SK-N-SH (cell line): ENCODE data around the gene SYNE2. TPM values are rescaled to one million over a fixed set of nuclear protein-coding genes. Genes with fewer than 3 reads are reported as not detected.
A peak's percentile ranks its signal among the peaks of the same experiment; 100 is the strongest.

ENCODE experiments used
- CTCF ChIA-PET: fragments of 300-600, 350-600 bp; formaldehyde crosslinking; extraction: SDS; loops from one replicate; lab custom pipeline; 2021; lab: Yijun Ruan, JAX
- POLR2A ChIA-PET: fragments of 350-600 bp; sonication (Branson Sonifier 250); formaldehyde crosslinking; extraction: SDS; loops from one replicate; lab custom pipeline; 2020; ENCODE audit warnings: antibody characterized with exemption, inconsistent platforms; lab: Yijun Ruan, JAX
- DNase-seq: peaks from one replicate; pipeline ENCODE4 v3.0.0; 2012
- H2AFZ ChIP-seq: fragments of 200-600 bp; sonication (generic); 2 replicates; pipeline ENCODE4 v1.8.1; 2016; ENCODE audit warnings: antibody characterized with exemption, mild to moderate bottlenecking, low read depth
- H3F3A ChIP-seq: fragments of 200-600 bp; sonication (generic); replicated peaks from 2 replicates; pipeline ENCODE3; 2016; ENCODE audit warnings: antibody characterized with exemption, mild to moderate bottlenecking; ENCODE audit not compliant: insufficient read depth
- H3K27ac ChIP-seq, 2 experiments: fragments of 200-500 bp in 1 of 2; fragments of 200-600 bp in 1 of 2; sonication (Bioruptor generic) in 1 of 2; sonication (generic), shearing (Covaris generic) in 1 of 2; 2 replicates each; pipeline versions ENCODE4 v1.5.1 to v1.6.1; 2014 to 2016; ENCODE audit warnings: low read depth in 2 of 2, inconsistent platforms in 1 of 2, low read length in 1 of 2, mild to moderate bottlenecking in 1 of 2, mixed read lengths in 1 of 2
- H3K27me3 ChIP-seq: fragments of 200-600 bp; sonication (generic), shearing (Covaris generic); 2 replicates; pipeline ENCODE4 v1.6.1; 2016; ENCODE audit warnings: mixed run types; ENCODE audit not compliant: insufficient read depth
- H3K36me3 ChIP-seq, 2 experiments: fragments of 200-500 bp in 1 of 2; fragments of 200-600 bp in 1 of 2; sonication (Bioruptor generic) in 1 of 2; sonication (generic) in 1 of 2; replicated peaks in 1 of 2; 2 replicates each; pipeline versions ENCODE3 to v1.5.1; 2014 to 2016; ENCODE audit warnings: low read length in 1 of 2, mild to moderate bottlenecking in 1 of 2; ENCODE audit not compliant: insufficient read depth in 2 of 2, control insufficient read depth in 1 of 2
- H3K4me1 ChIP-seq, 2 experiments: fragments of 200-500 bp in 1 of 2; fragments of 200-600 bp in 1 of 2; sonication (Bioruptor generic) in 1 of 2; sonication (generic), shearing (Covaris generic) in 1 of 2; 2 replicates each; pipeline versions ENCODE4 v1.5.1 to v1.6.1; 2014 to 2016; ENCODE audit warnings: low read depth in 1 of 2, low read length in 1 of 2, mixed run types in 1 of 2; ENCODE audit not compliant: insufficient read depth in 2 of 2, control insufficient read depth in 1 of 2
- H3K4me2 ChIP-seq: fragments of 200-600 bp; sonication (generic), shearing (Covaris generic); 2 replicates; pipeline ENCODE4 v1.6.1; 2017; ENCODE audit warnings: mixed run types
- H3K4me3 ChIP-seq, 2 experiments: fragments of 200-500 bp in 1 of 2; fragments of 200-600 bp in 1 of 2; sonication (Bioruptor generic) in 1 of 2; sonication (generic), shearing (Covaris generic) in 1 of 2; 2 replicates each; pipeline versions ENCODE4 v1.5.1 to v1.8.1; 2014 to 2016; ENCODE audit warnings: low read depth in 2 of 2, inconsistent platforms in 1 of 2, low read length in 1 of 2, mild to moderate bottlenecking in 1 of 2, mixed read lengths in 1 of 2, moderate library complexity in 1 of 2
- H3K79me2 ChIP-seq: fragments of 200-600 bp; sonication (generic); 2 replicates; pipeline ENCODE4 v1.8.1; 2017; ENCODE audit warnings: mild to moderate bottlenecking; ENCODE audit not compliant: insufficient read depth
- H3K9ac ChIP-seq: fragments of 200-600 bp; sonication (generic); 2 replicates; pipeline ENCODE4 v1.6.1; 2017; ENCODE audit warnings: mixed run types
- H3K9me2 ChIP-seq: fragments of 200-600 bp; sonication (generic); 2 replicates; pipeline ENCODE4 v1.6.1; 2017; ENCODE audit warnings: mixed run types
- H3K9me3 ChIP-seq: fragments of 200-600 bp; sonication (generic); 2 replicates; pipeline ENCODE4 v1.6.1; 2017; ENCODE audit warnings: mixed run types, mild to moderate bottlenecking, moderate library complexity
- H4K20me1 ChIP-seq: fragments of 200-600 bp; sonication (generic); 2 replicates; pipeline ENCODE4 v1.6.1; 2017; ENCODE audit warnings: mild to moderate bottlenecking, mixed run types; ENCODE audit not compliant: insufficient read depth
- ELF1 ChIP-seq: IDR thresholded peaks from 2 replicates; pipeline ENCODE4 v1.4.0; 2012
- EP300 ChIP-seq, 2 experiments: IDR thresholded peaks; 2 replicates each; pipeline versions ENCODE4 v1.4.0 to v1.6.1; 2012; ENCODE audit warnings: borderline replicate concordance in 1 of 2, low read depth in 1 of 2, low read length in 1 of 2
- FOSL2 ChIP-seq: IDR thresholded peaks from 2 replicates; pipeline ENCODE4 v1.4.0; 2012; ENCODE audit warnings: low read depth, mild to moderate bottlenecking, moderate library complexity, borderline replicate concordance
- FOXM1 ChIP-seq: IDR thresholded peaks from 2 replicates; pipeline ENCODE4 v1.4.0; 2012; ENCODE audit warnings: low read depth, mild to moderate bottlenecking
- GABPA ChIP-seq: IDR thresholded peaks from 2 replicates; pipeline ENCODE4 v1.4.0; 2012; ENCODE audit warnings: low read depth, mild to moderate bottlenecking
- GATA2 ChIP-seq: sonication (generic); formaldehyde crosslinking; IDR thresholded peaks from 2 replicates; pipeline ENCODE4 v1.5.0; 2020; ENCODE audit warnings: mild to moderate bottlenecking, missing genetic modification reagents
- JUND ChIP-seq: IDR thresholded peaks from 2 replicates; pipeline ENCODE4 v1.4.0; 2012
- MAX ChIP-seq: IDR thresholded peaks from 2 replicates; pipeline ENCODE4 v1.4.0; 2012; ENCODE audit warnings: low read depth
- MEF2A ChIP-seq: IDR thresholded peaks from 2 replicates; pipeline ENCODE4 v1.4.0; 2012; ENCODE audit warnings: low read depth, borderline replicate concordance
- MXI1 ChIP-seq: IDR thresholded peaks from 2 replicates; pipeline ENCODE4 v1.6.1; 2012; ENCODE audit warnings: mild to moderate bottlenecking, low read depth, low read length, improper control_type of control experiment
- NFIC ChIP-seq: IDR thresholded peaks from 2 replicates; pipeline ENCODE4 v1.4.0; 2012; ENCODE audit warnings: borderline replicate concordance
- POLR2AphosphoS5 ChIP-seq: IDR thresholded peaks from 2 replicates; pipeline ENCODE4 v1.6.1; 2012; ENCODE audit warnings: low read depth, low read length
- RCOR1 ChIP-seq: fragments of 150-350 bp; IDR thresholded peaks from 2 replicates; pipeline ENCODE4 v1.6.1; 2017; ENCODE audit warnings: antibody characterized with exemption, low read length
- RXRA ChIP-seq: IDR thresholded peaks from 2 replicates; pipeline ENCODE4 v1.4.0; 2012; ENCODE audit warnings: low read depth, mild to moderate bottlenecking, borderline replicate concordance
- SMC3 ChIP-seq: IDR thresholded peaks from 2 replicates; pipeline ENCODE4 v1.6.1; 2012; ENCODE audit warnings: low read depth, low read length, improper control_type of control experiment
- TAF1 ChIP-seq: IDR thresholded peaks from 2 replicates; pipeline ENCODE4 v1.6.1; 2012; ENCODE audit warnings: low read depth, mild to moderate bottlenecking, low read length, moderate library complexity, borderline replicate concordance
- TEAD4 ChIP-seq: IDR thresholded peaks from 2 replicates; pipeline ENCODE4 v1.4.0; 2012; ENCODE audit warnings: mild to moderate bottlenecking, borderline replicate concordance; ENCODE audit not compliant: insufficient read depth
- ZBTB33 ChIP-seq: IDR thresholded peaks from 2 replicates; pipeline ENCODE4 v1.4.0; 2012; ENCODE audit warnings: low read depth, borderline replicate concordance
- WGBS: methylation state at CpG from one replicate; pipeline ENCODE4 v1.1.6; 2017; ENCODE audit warnings: low lambda C conversion rate; 5-methylcytosine and 5-hydroxymethylcytosine counted together
- polyA plus RNA-seq, 3 experiments: library from polyadenylated mRNA; depleted of rRNA; stranded (reverse); fragments of >200 nt; gene quantifications; 2 replicates each; pipeline ENCODE4 v1.2.3, GENCODE V29; 2012
- TF ChIP-seq, protein P1 (sequence below): IDR thresholded peaks from 2 replicates; pipeline ENCODE4; 2012

Gene SYNE2
- polyA plus RNA-seq, 1 of the 3 experiments (the other 2 are of a cell fraction) = 7.1 TPM

DNA sequence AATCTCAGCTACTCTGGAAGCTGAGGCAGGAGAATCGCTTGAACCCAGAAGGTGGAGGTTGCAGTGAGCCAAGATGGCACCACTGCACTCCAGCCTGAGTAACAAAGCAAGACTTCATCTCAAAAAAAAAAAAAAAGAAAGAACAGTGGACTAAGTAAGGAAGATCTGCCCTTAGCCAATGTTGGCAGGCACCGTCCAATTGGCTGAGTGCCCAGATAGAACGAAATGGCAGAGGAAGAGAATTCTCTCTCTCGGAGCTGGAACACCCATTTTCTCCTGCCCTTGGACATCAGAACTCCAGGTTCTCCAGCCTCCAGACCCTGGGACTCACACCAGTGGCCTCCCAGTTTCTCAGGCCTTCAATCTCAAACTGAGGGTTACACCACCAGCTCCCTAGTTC, 391.5 kb downstream of the SYNE2 start:
- CTCF ChIA-PET = interaction anchor here (1.2 kb wide), 1 partner anchor 43 kb away, joined by 3 read pairs; no protein-coding TSS in a partner anchor

DNA sequence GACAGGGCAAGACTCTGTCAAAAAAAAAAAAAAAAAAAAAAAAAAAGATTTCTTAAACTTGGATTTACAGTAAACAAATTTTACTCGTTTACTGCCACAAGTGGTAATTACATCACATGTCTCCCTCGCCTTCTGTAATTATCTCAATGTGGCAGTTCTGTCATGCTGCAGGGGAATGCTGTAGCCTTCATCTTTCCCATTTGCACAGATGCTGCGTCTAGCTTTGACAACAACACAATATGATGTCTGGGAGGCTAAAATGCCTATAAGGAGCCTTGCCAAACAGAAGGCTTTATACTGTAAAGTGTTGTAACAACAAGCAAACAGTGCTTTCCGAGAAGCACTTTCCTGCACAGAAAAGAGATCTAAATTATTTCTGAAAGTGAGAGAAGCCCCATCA, 392.7 kb downstream of the SYNE2 start:
- H3K4me2 ChIP-seq = no peak overlapping the region
- no peak for DNase-seq
- 0 out of 2 replicates have a peak overlapping the region, but pooled peaks have one; percentile 6 for H2AFZ ChIP-seq
- H3K4me1 ChIP-seq = no peaks in the 10 kb centered on the region
- 84% methylated on average over 4 of the region's 4 CpGs for WGBS
- no peaks in the 10 kb centered on the region for H3F3A ChIP-seq
- H3K27me3 ChIP-seq = no peaks in the 10 kb centered on the region
- H3K9me2 ChIP-seq = no peaks in the 10 kb centered on the region
- H3K9ac ChIP-seq = no peak overlapping the region
- H3K27ac ChIP-seq = no peak overlapping the region
- no peak for TF ChIP-seq TAF1
- no peak for TF ChIP-seq GABPA
- TF ChIP-seq ELF1 = no peak
- CTCF ChIA-PET = no interaction called here
- H3K36me3 ChIP-seq = no peaks in the 10 kb centered on the region
- no peaks in the 10 kb centered on the region for H4K20me1 ChIP-seq
- no peak overlapping the region for H3K4me3 ChIP-seq
- H3K79me2 ChIP-seq = no peaks in the 10 kb centered on the region
- H3K9me3 ChIP-seq = no peaks in the 10 kb centered on the region
- POLR2A ChIA-PET = no interaction called here

More for the DNA sequence above, 391.5 kb downstream of the SYNE2 start:
- Histone ChIP-seq H2AFZ (no peak overlapping the region), H3K4me1 (no peaks in the 10 kb centered on the region), H3K27me3 (no peaks in the 10 kb centered on the region), H3K4me3 (no peak overlapping the region), H3K4me2 (no peak overlapping the region), H3K79me2 (no peaks in the 10 kb centered on the region), H3K36me3 (no peaks in the 10 kb centered on the region), H3K27ac (no peak overlapping the region), H3K9ac (no peak overlapping the region), H3F3A (no peaks in the 10 kb centered on the region), H3K9me2 (no peaks in the 10 kb centered on the region), H3K9me3 (no peaks in the 10 kb centered on the region), H4K20me1 (no peaks in the 10 kb centered on the region)
- WGBS = 69% methylated on average over 4 of the region's 4 CpGs
- TF ChIP-seq MXI1 = no peak
- TF ChIP-seq JUND = no peak
- no peak for TF ChIP-seq MEF2A
- TF ChIP-seq TEAD4 = no peak
- TF ChIP-seq FOXM1 = no peak
- TF ChIP-seq, protein P1, sequence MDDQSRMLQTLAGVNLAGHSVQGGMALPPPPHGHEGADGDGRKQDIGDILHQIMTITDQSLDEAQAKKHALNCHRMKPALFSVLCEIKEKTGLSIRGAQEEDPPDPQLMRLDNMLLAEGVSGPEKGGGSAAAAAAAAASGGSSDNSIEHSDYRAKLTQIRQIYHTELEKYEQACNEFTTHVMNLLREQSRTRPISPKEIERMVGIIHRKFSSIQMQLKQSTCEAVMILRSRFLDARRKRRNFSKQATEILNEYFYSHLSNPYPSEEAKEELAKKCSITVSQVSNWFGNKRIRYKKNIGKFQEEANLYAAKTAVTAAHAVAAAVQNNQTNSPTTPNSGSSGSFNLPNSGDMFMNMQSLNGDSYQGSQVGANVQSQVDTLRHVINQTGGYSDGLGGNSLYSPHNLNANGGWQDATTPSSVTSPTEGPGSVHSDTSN = no peak
- peak; percentile 17; the same call in 1 of the 2 replicates for TF ChIP-seq NFIC
- no peak for TF ChIP-seq TAF1
- no peak for TF ChIP-seq GATA2
- POLR2A ChIA-PET = no interaction called here
- no peak for DNase-seq

- CTCF ChIA-PET = interaction anchor here (2.8 kb wide), 1 partner anchor 57 kb away, joined by 7 read pairs; no protein-coding TSS in a partner anchor
- no peak overlapping the region for H3K4me3 ChIP-seq
- H3K79me2 ChIP-seq = no peaks in the 10 kb centered on the region
- POLR2A ChIA-PET = no interaction called here
- H3K9ac ChIP-seq = no peak overlapping the region
- DNase-seq = no peak
- H3K9me3 ChIP-seq = no peaks in the 10 kb centered on the region
- H2AFZ ChIP-seq = no peak overlapping the region
- no peaks in the 10 kb centered on the region for H3F3A ChIP-seq
- no peaks in the 10 kb centered on the region for H3K36me3 ChIP-seq
- H3K9me2 ChIP-seq = no peaks in the 10 kb centered on the region
- no peaks in the 10 kb centered on the region for H4K20me1 ChIP-seq
- H3K4me2 ChIP-seq = no peak overlapping the region
- no peaks in the 10 kb centered on the region for H3K27me3 ChIP-seq
- no peaks in the 10 kb centered on the region for H3K4me1 ChIP-seq
- no peak overlapping the region for H3K27ac ChIP-seq
- TF ChIP-seq RCOR1 (no peak), POLR2AphosphoS5 (no peak), ZBTB33 (no peak), SMC3 (no peak), GABPA (no peak), EP300 (IDR thresholded peaks at IDR 0.05; ENCODE audit: borderline replicate concordance in 1 of 2, low read depth in 1 of 2, low read length in 1 of 2) (no peak), MAX (no peak), RXRA (no peak), FOSL2 (no peak), JUND (no peak)
- TF ChIP-seq, protein P1 = no peak
Observed at GRCh38 chr14:64246688-64247087, 393.9 kb downstream of the SYNE2 start.
